Measurements from ENCODE around the gene PPEF2. TPM values are rescaled to one million over a fixed set of nuclear protein-coding genes. Genes with fewer than 3 reads are reported as not detected.

The PPEF2 gene
- total and polyA plus RNA-seq, 2 donors (not counting 1 experiment from before 2014, with no cell fraction given) = not detected

- H3K4me3 ChIP-seq (replicated peaks in 1 of 4; ENCODE audit: control extremely low read depth in 1 of 4, insufficient read depth in 1 of 4, low read depth in 3 of 4, low read length in 4 of 4) = no peak overlapping the region
- DNase-seq (ENCODE audit: low read depth in 2 of 2) = no peak
- no peak overlapping the region for H3K9ac ChIP-seq (ENCODE audit: insufficient read depth, low read length)
- no peak overlapping the region for H3K27ac ChIP-seq (ENCODE audit: insufficient read depth, low read length)
- no peak for TF ChIP-seq CTCF (conservative IDR thresholded peaks at IDR 0.05 in 1 of 2, IDR thresholded peaks at IDR 0.05 in 1 of 2; ENCODE audit: low read depth in 1 of 2, low read length in 2 of 2)
- TF ChIP-seq EZH2 (IDR thresholded peaks at IDR 0.05; ENCODE audit: low read length, missing control alignments) = no peak
- no peaks in the 10 kb centered on the region for H3K36me3 ChIP-seq (ENCODE audit: control insufficient read depth, insufficient read depth, low read length)
- H3K79me2 ChIP-seq (ENCODE audit: control insufficient read depth, insufficient read depth, low read length) = no peaks in the 10 kb centered on the region
- H2AFZ ChIP-seq (ENCODE audit: low read length) = no peak overlapping the region
- no peak overlapping the region for H3K4me2 ChIP-seq (ENCODE audit: extremely low read depth, insufficient read depth, low read length)
- H3K27me3 ChIP-seq (ENCODE audit: control insufficient read depth, insufficient read depth, low read length) = no peaks in the 10 kb centered on the region
- H3K4me1 ChIP-seq (ENCODE audit: control insufficient read depth, extremely low read depth, insufficient read depth, low read length) = no peaks in the 10 kb centered on the region
- no peaks in the 10 kb centered on the region for H3K9me3 ChIP-seq (ENCODE audit: control insufficient read depth, insufficient read depth, low read depth, low read length)
- H4K20me1 ChIP-seq (ENCODE audit: control insufficient read depth, extremely low read depth, insufficient read depth, low read length) = no peaks in the 10 kb centered on the region
Observed at GRCh38 chr4:75820676-75821075, 81.6 kb downstream of the PPEF2 start.

GRCh38 chr4:75820197-75820596 is 82.1 kb downstream of the PPEF2 start:
- no peak for TF ChIP-seq CTCF (conservative IDR thresholded peaks at IDR 0.05 in 1 of 2, IDR thresholded peaks at IDR 0.05 in 1 of 2; ENCODE audit: low read depth in 1 of 2, low read length in 2 of 2)
- TF ChIP-seq EZH2 (IDR thresholded peaks at IDR 0.05; ENCODE audit: low read length, missing control alignments) = no peak
- Histone ChIP-seq H3K79me2 (ENCODE audit: control insufficient read depth, insufficient read depth, low read length) (no peaks in the 10 kb centered on the region), H3K27ac (ENCODE audit: insufficient read depth, low read length) (no peak overlapping the region), H2AFZ (ENCODE audit: low read length) (no peak overlapping the region), H3K27me3 (ENCODE audit: control insufficient read depth, insufficient read depth, low read length) (no peaks in the 10 kb centered on the region), H4K20me1 (ENCODE audit: control insufficient read depth, extremely low read depth, insufficient read depth, low read length) (no peaks in the 10 kb centered on the region), H3K36me3 (ENCODE audit: control insufficient read depth, insufficient read depth, low read length) (no peaks in the 10 kb centered on the region), H3K4me3 (replicated peaks in 1 of 4; ENCODE audit: control extremely low read depth in 1 of 4, insufficient read depth in 1 of 4, low read depth in 3 of 4, low read length in 4 of 4) (no peak overlapping the region), H3K4me2 (ENCODE audit: extremely low read depth, insufficient read depth, low read length) (no peak overlapping the region), H3K9ac (ENCODE audit: insufficient read depth, low read length) (no peak overlapping the region), H3K4me1 (ENCODE audit: control insufficient read depth, extremely low read depth, insufficient read depth, low read length) (no peaks in the 10 kb centered on the region), H3K9me3 (ENCODE audit: control insufficient read depth, insufficient read depth, low read depth, low read length) (no peaks in the 10 kb centered on the region)
- no peak for DNase-seq (ENCODE audit: low read depth in 2 of 2)

GRCh38 chr4:75819121-75819520 is 83.1 kb downstream of the PPEF2 start:
- Histone ChIP-seq H3K9ac (ENCODE audit: insufficient read depth, low read length) (no peak overlapping the region), H2AFZ (ENCODE audit: low read length) (no peak overlapping the region), H3K4me2 (ENCODE audit: extremely low read depth, insufficient read depth, low read length) (no peak overlapping the region), H4K20me1 (ENCODE audit: control insufficient read depth, extremely low read depth, insufficient read depth, low read length) (no peaks in the 10 kb centered on the region), H3K36me3 (ENCODE audit: control insufficient read depth, insufficient read depth, low read length) (peaks cover 2% of the 10 kb centered on the region), H3K27me3 (ENCODE audit: control insufficient read depth, insufficient read depth, low read length) (no peaks in the 10 kb centered on the region), H3K27ac (ENCODE audit: insufficient read depth, low read length) (no peak overlapping the region), H3K4me1 (ENCODE audit: control insufficient read depth, extremely low read depth, insufficient read depth, low read length) (no peaks in the 10 kb centered on the region), H3K4me3 (replicated peaks in 1 of 4; ENCODE audit: control extremely low read depth in 1 of 4, insufficient read depth in 1 of 4, low read depth in 3 of 4, low read length in 4 of 4) (no peak overlapping the region), H3K79me2 (ENCODE audit: control insufficient read depth, insufficient read depth, low read length) (no peaks in the 10 kb centered on the region), H3K9me3 (ENCODE audit: control insufficient read depth, insufficient read depth, low read depth, low read length) (no peaks in the 10 kb centered on the region)
- TF ChIP-seq EZH2 (IDR thresholded peaks at IDR 0.05; ENCODE audit: low read length, missing control alignments) = no peak
- no peak for TF ChIP-seq CTCF (conservative IDR thresholded peaks at IDR 0.05 in 1 of 2, IDR thresholded peaks at IDR 0.05 in 1 of 2; ENCODE audit: low read depth in 1 of 2, low read length in 2 of 2)
- no peak for DNase-seq (ENCODE audit: low read depth in 2 of 2)
